Erythroblast (primary cell): ENCODE results near the gene PTOV1.

ENCODE experiments used
- DNase-seq, 2 experiments: peaks; one replicate each; lab custom pipeline; 2025; lab: John Stamatoyannopoulos, UW
- GATA1 ChIP-seq: IDR thresholded peaks from 2 replicates; pipeline ENCODE4 v1.6.1; 2011; ENCODE audit warnings: low read depth, mild to moderate bottlenecking, control low read depth, low read length, moderate library complexity
- POLR2A ChIP-seq: IDR thresholded peaks from 2 replicates; pipeline ENCODE4 v1.6.1; 2011; ENCODE audit warnings: mild to moderate bottlenecking, low read length

PTOV1 gene

GRCh38 chr19:49882643-49883042 is 31.7 kb downstream of the PTOV1 start:
- TF ChIP-seq POLR2A (no peak), GATA1 (no peak)

GRCh38 chr19:49883094-49883493 is 32.1 kb downstream of the PTOV1 start:
- DNase-seq = no peak
- TF ChIP-seq GATA1 (no peak), POLR2A (no peak)

More at GRCh38 chr19:49882643-49883042, 31.7 kb downstream of the PTOV1 start:
- DNase-seq = no peak

- TF ChIP-seq POLR2A (no peak), GATA1 (no peak)
- no peak for DNase-seq
Measured at GRCh38 chr19:49884109-49884508, 33.1 kb downstream of the PTOV1 start.

GRCh38 chr19:49884760-49885159 is 33.8 kb downstream of the PTOV1 start:
- no peak for TF ChIP-seq POLR2A
- no peak for TF ChIP-seq GATA1
- DNase-seq = no peak

GRCh38 chr19:49887037-49887664 is 36.2 kb downstream of the PTOV1 start:
- TF ChIP-seq POLR2A = no peak
- no peak for TF ChIP-seq GATA1
- no peak for DNase-seq

GRCh38 chr19:49887665-49888509 is 36.9 kb downstream of the PTOV1 start:
- DNase-seq = no peak
- no peak for TF ChIP-seq POLR2A
- TF ChIP-seq GATA1 = no peak

- TF ChIP-seq POLR2A (no peak), GATA1 (no peak)
- DNase-seq = no peak
Measured at GRCh38 chr19:49888510-49888824, 37.5 kb downstream of the PTOV1 start.

GRCh38 chr19:49889038-49889686 is 38.2 kb downstream of the PTOV1 start:
- TF ChIP-seq POLR2A = no peak
- no peak for TF ChIP-seq GATA1
- no peak for DNase-seq

- peak; percentile 91 to 92 for DNase-seq
- no peak for TF ChIP-seq GATA1
- no peak for TF ChIP-seq POLR2A
Measured at GRCh38 chr19:49889687-49890348, 38.9 kb downstream of the PTOV1 start.

GRCh38 chr19:49890349-49891311 is 39.7 kb downstream of the PTOV1 start:
- TF ChIP-seq POLR2A (no peak), GATA1 (no peak)
- peak in 1 of 2 experiments; percentile 72 for DNase-seq

GRCh38 chr19:49891393-49891792 is 40.4 kb downstream of the PTOV1 start:
- DNase-seq = no peak
- TF ChIP-seq POLR2A = no peak
- no peak for TF ChIP-seq GATA1

GRCh38 chr19:49892716-49893115 is 41.8 kb downstream of the PTOV1 start:
- TF ChIP-seq POLR2A (no peak), GATA1 (no peak)
- DNase-seq = no peak
